ENCODE measurements around the gene DHX58.

The DHX58 gene

DNA sequence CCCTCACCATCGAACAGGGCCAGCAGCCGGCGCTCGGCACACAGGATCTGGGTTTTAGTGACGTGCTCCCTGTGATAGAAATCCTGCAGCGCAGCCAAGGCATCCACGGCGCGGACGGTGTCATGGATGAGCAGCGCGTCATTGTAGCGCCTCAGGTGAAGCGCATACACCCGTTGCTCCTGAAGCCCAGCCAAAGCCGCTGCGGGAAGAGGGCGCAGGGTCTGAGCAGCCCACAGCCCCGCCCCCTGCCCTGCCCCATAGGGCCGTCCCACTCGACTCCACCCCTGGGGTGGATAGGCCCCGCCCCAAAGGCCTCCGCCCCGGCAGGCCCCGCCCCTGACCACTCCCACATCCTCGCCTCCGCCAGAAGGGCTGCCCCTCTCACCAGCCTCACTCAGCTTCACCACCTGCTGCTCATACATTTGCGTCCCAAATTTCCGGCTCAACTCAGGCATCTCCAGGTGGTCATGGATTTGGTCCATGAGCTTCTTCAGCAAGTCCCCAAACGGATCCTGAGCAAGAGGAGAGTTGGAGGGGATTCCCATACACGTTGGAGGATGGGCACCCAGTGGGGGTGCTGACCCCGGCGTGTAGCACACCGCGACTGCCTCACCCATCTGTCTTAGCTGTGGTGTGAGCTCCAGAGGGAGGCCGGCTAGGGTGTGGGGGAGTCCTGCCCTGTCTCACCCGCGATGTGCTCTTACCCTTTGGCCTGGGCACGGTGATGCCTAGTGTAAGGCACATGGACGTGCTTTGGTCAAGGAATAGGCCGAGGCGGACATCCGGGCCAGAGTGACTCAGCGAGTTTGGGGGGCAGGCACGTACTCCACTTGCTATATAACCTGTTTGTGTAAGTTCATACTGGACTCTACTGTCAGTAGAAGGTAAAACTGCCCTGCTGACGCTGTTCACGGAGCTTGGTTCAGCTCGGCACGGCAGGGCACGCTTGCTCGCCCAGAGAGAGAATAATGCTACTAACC lies 4.6 kb downstream of the DHX58 start:
- no peak overlapping the region for H3K4me3 ChIP-seq (ENCODE audit: low read length)
- peak; percentile 92 for DNase-seq (ENCODE audit: low read depth)
- TF ChIP-seq, protein P1, sequence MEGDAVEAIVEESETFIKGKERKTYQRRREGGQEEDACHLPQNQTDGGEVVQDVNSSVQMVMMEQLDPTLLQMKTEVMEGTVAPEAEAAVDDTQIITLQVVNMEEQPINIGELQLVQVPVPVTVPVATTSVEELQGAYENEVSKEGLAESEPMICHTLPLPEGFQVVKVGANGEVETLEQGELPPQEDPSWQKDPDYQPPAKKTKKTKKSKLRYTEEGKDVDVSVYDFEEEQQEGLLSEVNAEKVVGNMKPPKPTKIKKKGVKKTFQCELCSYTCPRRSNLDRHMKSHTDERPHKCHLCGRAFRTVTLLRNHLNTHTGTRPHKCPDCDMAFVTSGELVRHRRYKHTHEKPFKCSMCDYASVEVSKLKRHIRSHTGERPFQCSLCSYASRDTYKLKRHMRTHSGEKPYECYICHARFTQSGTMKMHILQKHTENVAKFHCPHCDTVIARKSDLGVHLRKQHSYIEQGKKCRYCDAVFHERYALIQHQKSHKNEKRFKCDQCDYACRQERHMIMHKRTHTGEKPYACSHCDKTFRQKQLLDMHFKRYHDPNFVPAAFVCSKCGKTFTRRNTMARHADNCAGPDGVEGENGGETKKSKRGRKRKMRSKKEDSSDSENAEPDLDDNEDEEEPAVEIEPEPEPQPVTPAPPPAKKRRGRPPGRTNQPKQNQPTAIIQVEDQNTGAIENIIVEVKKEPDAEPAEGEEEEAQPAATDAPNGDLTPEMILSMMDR (IDR thresholded peaks at IDR 0.05; ENCODE audit: insufficient read depth, low read depth, low read length, missing control alignments): no peak

DNA sequence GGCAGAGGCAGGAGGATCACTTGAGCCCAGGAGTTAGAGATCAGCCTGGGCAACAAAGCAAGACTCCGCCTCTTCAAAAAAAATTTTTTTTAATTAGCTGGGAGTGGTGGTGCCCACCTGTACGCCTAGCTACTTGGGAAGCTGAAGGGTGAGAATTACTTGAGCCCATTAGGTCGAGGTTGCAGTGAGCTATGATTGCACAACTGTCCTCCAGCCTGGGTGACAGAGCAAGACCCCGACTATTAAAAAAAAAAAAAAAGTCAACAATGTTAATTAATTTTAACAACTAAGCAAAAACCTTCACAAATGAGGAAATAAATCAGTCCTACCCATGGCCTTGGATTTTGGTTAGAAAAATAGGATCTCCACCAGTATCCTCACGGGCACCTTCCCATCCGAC lies 5.4 kb downstream of the DHX58 start:
- TF ChIP-seq, protein P1 (IDR thresholded peaks at IDR 0.05; ENCODE audit: insufficient read depth, low read depth, low read length, missing control alignments): no peak
- H3K4me3 ChIP-seq (ENCODE audit: low read length): no peak overlapping the region
- DNase-seq (ENCODE audit: low read depth): no peak

DNA sequence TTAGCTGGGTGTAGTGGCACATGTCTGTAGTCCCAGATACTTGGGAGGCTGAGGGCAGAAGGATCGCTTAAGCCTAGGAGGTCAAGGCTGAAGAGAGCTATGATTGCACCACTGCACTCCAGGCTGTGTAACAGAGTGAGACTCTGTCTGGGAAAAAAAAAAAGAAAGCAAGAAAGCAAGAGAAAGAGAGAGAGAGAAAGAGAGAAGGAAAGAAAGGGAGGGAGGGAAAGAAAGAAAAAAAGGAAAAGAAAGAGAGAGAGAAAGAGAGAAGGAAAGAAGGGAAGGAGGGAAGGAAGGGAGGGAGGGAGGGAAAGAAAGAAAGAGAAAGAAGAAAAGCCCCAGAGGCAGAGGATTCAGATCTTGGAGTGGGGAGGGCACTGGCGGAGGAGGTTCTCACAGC lies 6.5 kb downstream of the DHX58 start:
- TF ChIP-seq, protein P1 (IDR thresholded peaks at IDR 0.05; ENCODE audit: insufficient read depth, low read depth, low read length, missing control alignments): no peak
- no peak overlapping the region for H3K4me3 ChIP-seq (ENCODE audit: low read length)
- no peak for DNase-seq (ENCODE audit: low read depth)

DNA sequence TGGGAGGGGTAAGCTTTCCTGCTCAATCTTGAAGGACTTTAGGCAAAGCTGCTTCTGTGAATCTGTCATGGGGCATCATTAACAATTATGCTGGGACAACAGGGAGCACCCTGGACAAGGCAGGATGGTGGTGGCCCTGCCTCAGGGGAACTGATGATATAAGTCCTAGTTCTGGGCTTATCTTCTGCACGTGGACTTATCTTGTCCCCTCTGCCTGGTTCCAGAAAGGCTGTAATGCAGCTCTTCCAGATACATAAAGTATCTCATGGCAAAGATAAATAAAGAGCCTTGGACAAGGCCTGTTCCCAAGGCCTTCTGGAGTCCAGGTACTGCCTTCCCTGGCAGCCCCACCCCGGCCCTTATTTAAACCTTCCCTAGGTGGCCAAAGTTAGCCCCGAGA lies 8.2 kb downstream of the DHX58 start:
- DNase-seq (ENCODE audit: low read depth): no peak
- TF ChIP-seq, protein P1 (IDR thresholded peaks at IDR 0.05; ENCODE audit: insufficient read depth, low read depth, low read length, missing control alignments): no peak
- no peak overlapping the region for H3K4me3 ChIP-seq (ENCODE audit: low read length)

DNA sequence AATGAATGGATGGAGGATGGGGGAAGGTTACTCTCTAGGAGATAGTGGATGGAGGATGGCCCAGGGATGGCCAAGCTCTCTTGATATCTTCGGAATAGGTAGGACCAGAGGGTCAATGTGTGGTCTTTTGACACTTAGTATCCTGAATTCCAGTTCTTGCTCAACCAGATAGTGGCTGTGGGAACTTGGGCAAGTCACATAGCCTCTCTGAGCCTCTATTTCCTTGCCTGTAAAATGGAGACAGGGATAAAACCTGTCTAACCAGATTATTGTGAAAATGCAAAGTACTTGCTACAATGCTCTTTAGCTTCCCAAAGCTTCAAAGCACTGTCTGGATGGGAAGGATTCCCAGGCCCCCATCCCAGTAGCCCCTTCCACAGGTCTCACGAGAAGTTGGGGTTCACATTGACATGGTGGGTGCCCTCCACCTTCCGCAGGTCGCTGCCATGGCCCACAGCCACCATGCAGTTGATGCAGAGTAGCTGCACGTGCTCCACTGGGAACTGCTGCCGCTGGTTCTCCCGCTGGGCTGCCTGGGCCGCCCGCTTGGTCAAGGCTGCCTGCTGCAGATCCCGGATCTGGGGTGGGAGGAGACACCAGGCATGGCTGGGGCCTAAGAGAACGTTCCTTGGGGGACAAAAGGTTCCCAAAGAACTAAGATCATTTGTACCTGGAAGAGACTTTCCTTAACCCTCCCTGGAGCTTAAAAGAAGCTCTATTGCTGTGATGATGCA lies 9.1 kb downstream of the DHX58 start:
- TF ChIP-seq, protein P1 (IDR thresholded peaks at IDR 0.05; ENCODE audit: insufficient read depth, low read depth, low read length, missing control alignments): no peak
- H3K4me3 ChIP-seq (ENCODE audit: low read length): no peak overlapping the region
- no peak for DNase-seq (ENCODE audit: low read depth)

DNA sequence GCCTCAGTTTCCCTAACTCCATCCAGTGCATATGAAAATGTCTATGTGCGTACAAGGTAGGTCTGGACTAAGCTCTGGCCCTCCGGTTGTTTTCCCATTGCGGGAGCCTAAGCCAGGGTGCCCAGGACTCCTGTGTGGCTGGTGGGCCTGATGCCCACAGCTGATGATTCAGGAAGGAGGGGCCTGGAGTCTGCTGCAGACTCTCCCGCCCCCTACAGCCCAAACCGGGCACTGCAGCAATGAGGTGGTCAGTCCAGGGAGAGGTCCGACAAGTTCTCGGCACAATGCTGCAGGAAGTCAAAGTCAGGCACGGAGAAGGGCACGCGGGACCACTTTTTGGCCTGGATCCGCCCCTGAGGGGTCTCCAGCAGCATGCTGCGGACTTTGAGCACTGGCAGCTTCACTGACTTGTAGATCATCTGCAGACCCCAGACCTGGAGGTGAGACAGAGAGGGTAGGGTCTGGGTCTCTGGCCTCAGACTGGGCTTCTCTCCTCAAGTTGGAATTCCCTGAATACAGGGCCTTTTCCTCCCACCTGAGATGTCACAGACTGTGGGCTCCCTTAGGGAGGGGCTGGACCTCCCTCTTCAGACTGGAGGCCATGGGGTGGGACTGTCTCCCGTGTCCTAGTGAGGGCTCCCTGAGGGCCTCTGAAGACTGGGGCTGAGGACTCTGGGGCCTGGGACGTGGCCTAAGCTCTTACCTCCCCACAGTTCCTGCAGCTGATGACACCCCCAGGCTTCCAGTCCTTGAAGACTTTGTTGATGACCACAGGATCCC lies 10.8 kb downstream of the DHX58 start:
- H3K4me3 ChIP-seq (ENCODE audit: low read length): no peak overlapping the region
- peak; percentile 67 for DNase-seq (ENCODE audit: low read depth)
- TF ChIP-seq, protein P1 (IDR thresholded peaks at IDR 0.05; ENCODE audit: insufficient read depth, low read depth, low read length, missing control alignments): peak; percentile 75
